Measurements from ENCODE around the gene OR51A2.

Gene OR51A2

GRCh38 chr11:4962816-4963215 is 7.3 kb upstream of the OR51A2 start:
- TF ChIP-seq ZFX (IDR thresholded peaks at IDR 0.05; ENCODE audit: borderline replicate concordance) (no peak), CTCF (IDR thresholded peaks at IDR 0.05) (no peak)
- no peak overlapping the region for H3K27ac ChIP-seq

- TF ChIP-seq CTCF (IDR thresholded peaks at IDR 0.05): no peak
- TF ChIP-seq ZFX (IDR thresholded peaks at IDR 0.05; ENCODE audit: borderline replicate concordance): no peak
- no peak overlapping the region for H3K27ac ChIP-seq
These were observed 5.4 kb upstream of the OR51A2 start for GRCh38 chr11:4960877-4961276.

GRCh38 chr11:4957396-4957795 is 1.9 kb upstream of the OR51A2 start:
- TF ChIP-seq ZFX (IDR thresholded peaks at IDR 0.05; ENCODE audit: borderline replicate concordance): no peak
- no peak for TF ChIP-seq CTCF (IDR thresholded peaks at IDR 0.05)
- H3K27ac ChIP-seq: no peak overlapping the region

GRCh38 chr11:4947505-4947904 is 8.0 kb downstream of the OR51A2 start, which contains the start of gene OR51A4:
Gene OR51A4, minus strand, starts transcription at chr11:4947605. Its CDS starts 505 bp downstream, at chr11:4947100.
- no peak within 1 kb of the TSS for H3K27ac ChIP-seq
- no peak for TF ChIP-seq ZFX (IDR thresholded peaks at IDR 0.05; ENCODE audit: borderline replicate concordance)
- TF ChIP-seq CTCF (IDR thresholded peaks at IDR 0.05): no peak

- TF ChIP-seq CTCF (IDR thresholded peaks at IDR 0.05) (no peak), ZFX (IDR thresholded peaks at IDR 0.05; ENCODE audit: borderline replicate concordance) (no peak)
- H3K27ac ChIP-seq: no peak overlapping the region
These were observed 18.8 kb downstream of the OR51A2 start for GRCh38 chr11:4936745-4937144.

GRCh38 chr11:4932751-4933150 is 22.8 kb downstream of the OR51A2 start:
- no peak for TF ChIP-seq ZFX (IDR thresholded peaks at IDR 0.05; ENCODE audit: borderline replicate concordance)
- no peak for TF ChIP-seq CTCF (IDR thresholded peaks at IDR 0.05)
- no peak overlapping the region for H3K27ac ChIP-seq

GRCh38 chr11:4926608-4927007 is 28.9 kb downstream of the OR51A2 start:
- H3K27ac ChIP-seq: no peak overlapping the region
- no peak for TF ChIP-seq CTCF (IDR thresholded peaks at IDR 0.05)
- TF ChIP-seq ZFX (IDR thresholded peaks at IDR 0.05; ENCODE audit: borderline replicate concordance): no peak
